Stimulated activated CD4-positive, alpha-beta T cell treated with anti-CD3 and anti-CD28 coated beads, Interleukin-15, amount 100 ng/mL, for 48 hours (primary cell): ENCODE data around the gene SELENOP.

Experiments used
- DNase-seq, 2 donors: peaks; one replicate each; pipeline ENCODE4 v3.0.0-alpha.2; 2020; ENCODE audit warnings: low read depth in 2 of 2

SELENOP gene

DNA sequence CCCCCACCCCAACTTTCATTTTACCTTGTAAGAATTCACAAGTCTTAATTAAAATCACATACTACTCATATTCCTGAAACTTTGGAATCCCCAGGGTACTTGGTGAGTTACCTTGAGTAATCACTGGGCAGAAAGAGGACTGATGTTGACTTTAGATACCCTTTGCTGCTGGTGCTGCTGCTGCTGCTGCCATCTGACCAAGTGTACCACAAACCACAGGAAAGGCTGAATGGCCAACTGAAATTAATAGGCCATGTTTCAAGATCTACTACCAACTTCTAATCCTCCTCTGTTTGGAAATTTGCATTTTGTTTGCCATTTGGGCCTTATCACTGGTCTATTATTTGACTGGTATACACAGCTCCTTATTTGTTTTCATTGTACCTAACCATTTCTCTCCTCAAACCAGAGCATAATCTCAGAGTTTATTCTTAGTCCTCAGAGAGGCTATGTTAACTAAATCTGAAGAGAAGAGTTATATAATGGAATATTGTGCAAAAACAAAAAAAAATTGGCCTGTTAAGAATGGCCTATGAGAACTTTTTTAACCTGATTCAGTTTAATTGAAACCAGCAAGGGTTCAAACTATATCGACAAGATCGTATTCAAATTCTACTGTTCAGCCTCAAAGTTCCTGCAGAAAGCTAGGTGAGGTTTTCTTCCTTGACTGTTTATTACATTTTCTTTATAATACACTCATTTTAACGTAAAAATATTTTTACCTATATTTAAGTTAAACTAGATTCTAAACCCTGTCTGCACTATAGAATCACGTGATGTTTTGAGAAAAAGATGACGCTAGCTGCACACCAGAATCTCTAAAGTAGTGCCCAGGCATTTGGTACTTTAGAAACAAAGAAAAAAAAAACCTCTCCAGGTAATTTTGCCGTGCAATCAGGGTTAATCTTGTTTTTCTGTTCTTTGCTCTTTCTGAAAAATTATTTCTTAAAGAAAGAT, 13.1 kb downstream of the SELENOP start:
- DNase-seq = no peak

- no peak for DNase-seq
Observed at GRCh38 chr5:42791151-42791550, 20.5 kb downstream of the SELENOP start.

GRCh38 chr5:42787845-42788244, 23.8 kb downstream of the SELENOP start:
- no peak for DNase-seq

GRCh38 chr5:42787073-42787472, 24.6 kb downstream of the SELENOP start:
- DNase-seq = no peak

DNA sequence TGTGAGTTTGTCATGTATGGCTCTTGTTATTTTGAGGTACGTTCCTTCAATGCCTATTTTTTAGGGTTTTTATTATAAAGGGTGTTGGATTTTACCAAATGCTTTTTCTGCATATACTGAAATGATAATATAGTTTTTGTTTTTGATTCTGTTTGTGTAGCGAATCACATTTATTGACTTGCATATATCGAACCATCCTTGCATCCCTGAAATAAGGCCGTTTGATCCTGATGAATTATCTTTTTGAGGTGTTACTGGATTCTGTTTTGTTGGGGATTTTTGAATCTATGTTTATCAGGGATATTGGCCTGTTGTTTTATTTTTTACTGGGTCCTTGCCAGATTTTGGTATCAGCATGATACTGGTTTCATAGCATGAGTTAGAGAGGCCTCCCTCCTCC, 25.9 kb downstream of the SELENOP start:
- no peak for DNase-seq

DNA sequence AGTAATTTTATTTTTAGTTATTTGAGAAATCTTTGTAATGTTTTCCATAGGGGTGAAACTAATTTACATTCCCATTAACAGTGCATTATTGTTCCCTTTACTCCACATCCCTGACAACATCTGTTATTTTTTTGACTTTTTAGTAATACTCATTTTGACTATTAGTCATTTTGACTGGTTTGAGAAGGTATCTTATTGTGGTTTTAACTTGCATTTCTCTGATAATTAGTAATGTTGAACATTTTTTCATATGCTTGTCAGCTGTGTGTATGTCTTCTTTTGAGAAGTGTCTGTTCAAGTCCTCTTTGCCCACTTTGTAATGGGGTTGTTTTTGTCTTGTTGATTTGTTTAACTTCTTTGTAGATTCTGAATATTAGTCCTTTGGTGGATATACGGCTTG, 27.6 kb downstream of the SELENOP start:
- no peak for DNase-seq

DNA sequence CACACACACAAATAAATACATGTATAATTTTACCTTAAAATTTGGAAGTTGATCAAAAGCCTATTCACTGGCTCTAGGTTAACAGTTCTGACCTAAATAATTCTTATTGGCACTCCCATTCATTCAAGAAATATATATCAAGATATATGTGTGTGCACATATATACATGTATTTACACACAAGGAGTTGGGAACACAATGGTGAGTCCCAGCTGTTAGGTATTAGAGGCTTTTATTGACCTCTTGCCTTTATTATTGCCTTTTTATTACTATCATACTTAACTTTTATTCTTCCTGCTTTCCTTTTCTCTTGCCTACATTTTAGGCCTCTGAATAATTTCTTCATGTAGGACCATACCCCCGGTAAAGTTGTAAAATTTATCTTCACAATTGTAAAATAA, 30.1 kb downstream of the SELENOP start:
- DNase-seq = no peak

DNA sequence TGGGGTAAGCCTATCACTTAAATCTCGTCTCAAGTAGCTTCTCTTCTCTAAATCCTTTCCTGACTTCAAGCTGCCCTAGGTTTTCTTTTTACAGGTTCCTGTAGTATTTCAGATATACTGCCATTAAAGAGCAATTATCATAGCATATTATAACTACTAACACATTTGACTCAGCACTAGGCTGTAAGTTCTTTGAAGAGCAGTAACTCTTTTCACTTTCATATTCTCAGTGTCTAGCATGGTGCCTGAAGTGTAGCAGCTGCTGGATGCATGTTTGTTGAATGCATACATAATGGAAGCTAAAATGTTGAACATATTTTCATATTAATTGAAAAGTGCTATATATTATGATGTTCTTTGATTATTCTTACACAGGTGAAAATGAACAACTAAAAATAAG, 32.6 kb downstream of the SELENOP start:
- DNase-seq = no peak

DNA sequence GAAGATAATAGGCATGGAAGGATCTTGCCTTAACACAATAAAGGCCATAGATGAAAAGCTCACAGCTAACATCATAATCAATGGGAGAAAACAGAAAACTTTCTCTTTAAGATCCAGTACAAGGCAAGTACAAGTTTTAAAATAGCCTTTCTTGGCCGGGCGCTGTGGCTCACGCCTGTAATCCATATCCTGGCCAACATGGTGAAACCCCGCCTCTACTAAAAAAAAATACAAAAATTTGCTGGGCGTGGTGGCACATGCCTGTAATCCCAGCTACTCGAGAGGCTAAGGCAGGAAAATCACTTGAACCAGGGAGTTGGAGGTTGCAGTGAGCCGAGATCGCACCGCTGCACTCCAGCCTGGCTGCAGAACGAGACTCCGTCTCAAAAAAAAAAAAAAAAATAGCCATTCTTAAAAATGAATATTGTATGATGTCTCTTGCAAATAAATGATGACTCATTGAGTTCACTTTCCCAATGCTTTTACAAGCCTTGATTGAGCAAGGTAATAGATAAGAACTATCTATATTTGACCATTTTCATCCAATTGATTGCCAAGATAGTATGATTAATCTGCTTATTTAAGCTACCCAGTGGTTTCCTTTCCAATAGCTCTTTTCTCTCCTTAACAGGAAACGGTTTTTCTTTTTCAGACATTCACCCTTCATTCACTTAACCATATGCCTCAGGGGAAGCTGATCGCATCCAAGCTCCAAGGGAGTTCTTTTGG, 39.3 kb downstream of the SELENOP start:
- DNase-seq = no peak

- no peak for DNase-seq
Observed at GRCh38 chr5:42770003-42770402, 41.7 kb downstream of the SELENOP start.

GRCh38 chr5:42768106-42768504, 43.6 kb downstream of the SELENOP start:
- DNase-seq = no peak

GRCh38 chr5:42767491-42768105, 44.1 kb downstream of the SELENOP start:
- no peak for DNase-seq

DNA sequence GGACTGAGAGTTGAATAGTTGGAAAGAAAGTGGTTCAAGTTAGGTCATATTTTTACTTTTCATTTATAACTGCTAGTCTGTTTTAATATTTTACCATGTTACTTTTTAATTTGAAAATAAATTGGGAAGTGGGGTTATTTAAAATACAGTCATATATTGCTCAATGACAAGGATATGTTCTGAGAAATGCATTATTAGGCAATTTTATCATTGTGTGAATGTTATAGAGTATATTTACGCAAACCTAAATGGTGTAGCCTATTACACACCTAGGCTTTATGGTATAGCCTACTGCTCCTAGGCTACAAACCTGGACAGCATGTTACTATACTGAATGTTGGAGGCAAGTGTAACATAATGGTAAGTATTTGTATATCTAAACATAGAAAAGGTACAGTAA, 49.9 kb downstream of the SELENOP start:
- DNase-seq = no peak

- no peak for DNase-seq
Observed at GRCh38 chr5:42760426-42760825, 51.3 kb downstream of the SELENOP start.

GRCh38 chr5:42759456-42759855, 52.2 kb downstream of the SELENOP start:
- DNase-seq = no peak

DNA sequence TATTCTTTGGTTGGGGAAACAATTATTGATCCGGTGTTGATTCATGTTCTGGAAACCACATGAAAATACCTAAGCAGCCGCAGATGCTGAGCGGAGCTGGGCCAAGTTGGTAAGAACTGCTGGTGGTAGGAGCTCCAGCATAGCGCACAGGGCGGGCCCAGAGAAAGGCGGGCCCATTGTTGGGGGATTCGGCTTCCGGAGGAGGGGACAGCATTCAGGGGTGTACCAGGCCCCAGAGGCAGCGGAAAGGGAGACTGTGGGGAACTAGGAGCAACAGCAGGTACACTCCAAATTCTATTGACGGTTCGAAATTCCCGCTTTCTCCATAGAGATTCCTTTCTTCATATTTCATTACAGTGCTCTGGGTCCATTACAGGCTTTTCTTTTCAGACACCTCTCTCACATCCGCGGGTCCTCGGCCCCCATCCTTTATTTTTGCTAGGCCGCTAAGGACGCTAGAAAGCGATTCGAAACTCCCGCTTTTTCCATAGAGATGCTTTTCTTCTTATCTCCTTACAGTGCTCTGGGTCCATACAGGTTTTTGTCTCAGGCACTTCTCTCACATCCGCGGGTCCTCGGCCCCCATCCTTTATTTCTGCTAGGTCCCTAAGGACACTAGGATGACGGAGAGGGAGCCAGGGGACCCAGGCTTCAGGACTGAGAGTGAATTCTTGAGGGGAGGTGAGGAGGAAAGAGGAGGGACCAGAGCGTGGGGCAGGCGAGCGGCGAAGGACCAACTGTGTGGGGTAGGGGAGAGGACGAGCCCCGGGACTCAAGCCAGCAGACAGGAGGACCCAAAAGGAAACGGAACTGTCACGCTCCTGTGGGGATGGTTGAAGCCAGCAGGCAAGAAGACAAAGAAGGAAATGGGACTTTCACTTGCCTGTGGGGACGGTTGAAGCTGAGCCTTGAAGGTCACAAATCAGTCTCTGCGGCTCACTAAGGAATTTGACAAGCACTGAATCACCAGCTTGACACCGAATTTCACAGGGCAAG, 54.8 kb downstream of the SELENOP start, which contains the start of gene CCDC152:
TSS of gene CCDC152 (plus strand) at position 213 of the 996 bp plus-strand sequence. CDS start 2,304 bp downstream, outside the sequence.
- peak; percentile 51 to 55 for DNase-seq

DNA sequence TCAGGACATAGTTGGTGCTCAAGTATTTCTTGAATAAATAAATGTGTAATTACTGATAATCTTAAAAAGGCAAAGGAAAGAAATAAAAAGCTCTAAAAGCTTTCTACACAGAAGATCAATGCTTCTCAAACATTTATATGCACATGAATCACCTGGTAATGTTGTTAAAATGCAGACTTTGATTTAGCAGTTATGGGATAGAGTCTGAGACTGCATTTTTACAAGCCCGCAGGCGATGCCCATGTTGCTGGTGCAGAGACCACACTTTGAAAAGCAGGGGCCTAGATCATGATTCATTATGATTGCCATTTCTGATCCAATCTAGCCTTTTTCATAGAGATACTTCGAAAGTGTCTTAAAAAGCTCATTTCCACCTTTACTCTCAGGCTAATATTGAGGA, 58.6 kb downstream of the SELENOP start:
- DNase-seq = no peak

GRCh38 chr5:42751044-42751443, 60.6 kb downstream of the SELENOP start:
- no peak for DNase-seq

DNA sequence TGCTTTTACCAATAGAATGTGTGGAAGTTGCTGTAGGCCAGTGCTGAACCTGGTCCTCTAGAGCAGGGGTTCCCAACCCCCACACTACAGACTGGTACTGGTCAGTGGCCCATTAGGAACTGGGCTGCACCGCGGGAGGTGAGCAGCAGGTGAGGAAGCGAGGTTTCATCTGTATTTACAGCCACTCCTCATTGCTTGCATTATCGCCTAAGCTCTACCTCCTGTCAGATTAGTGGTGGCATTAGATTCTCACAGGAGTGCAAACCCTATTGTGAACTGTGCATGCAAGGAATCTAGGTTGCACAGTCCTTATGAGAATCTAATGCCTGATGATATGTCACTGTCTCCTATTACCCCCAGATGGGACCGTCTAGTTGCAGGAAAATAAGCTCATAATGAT, 61.2 kb downstream of the SELENOP start:
- no peak for DNase-seq
